ENCODE data around the gene SMARCA2. TPM values are rescaled to one million over a fixed set of nuclear protein-coding genes. Genes with fewer than 3 reads are reported as not detected.

SMARCA2 gene
- total RNA-seq, 1 experiment from 2014 or later, result 27.9 TPM

GRCh38 chr9:2127486-2127885, 112.3 kb downstream of the SMARCA2 start:
- Histone ChIP-seq H2AFZ (ENCODE audit: low read length) (no peak overlapping the region), H3K4me1 (ENCODE audit: insufficient read depth, low read length) (no peaks in the 10 kb centered on the region), H3K9ac (ENCODE audit: low read length) (no peak overlapping the region), H3K27ac (ENCODE audit: low read length) (no peak overlapping the region), H3K27me3 (ENCODE audit: low read length) (no peaks in the 10 kb centered on the region), H3K36me3 (ENCODE audit: low read depth, low read length) (no peaks in the 10 kb centered on the region), H3K79me2 (ENCODE audit: low read length) (no peaks in the 10 kb centered on the region), H3K4me2 (ENCODE audit: low read length) (no peak overlapping the region), H3K9me3 (ENCODE audit: low read length) (no peaks in the 10 kb centered on the region), H3K9me2 (replicated peaks; ENCODE audit: low read length) (no peaks in the 10 kb centered on the region), H3K4me3 (ENCODE audit: low read length) (no peak overlapping the region), H3F3A (ENCODE audit: low read length, unreplicated experiment) (no peaks in the 10 kb centered on the region), H4K20me1 (ENCODE audit: low read length) (no peaks in the 10 kb centered on the region)
- no peak for ATAC-seq
- POLR2A ChIA-PET (ENCODE audit: unreplicated experiment), result no interaction called here
- CTCF ChIA-PET, result no interaction called here
- intact Hi-C loops (cut with micrococcal nuclease), result no loop called here
- no peak for DNase-seq
- TF ChIP-seq CTCF (conservative IDR thresholded peaks at IDR 0.05; ENCODE audit: low read depth, low read length) (no peak), EZH2 (IDR thresholded peaks at IDR 0.05; ENCODE audit: low read length, unreplicated experiment) (no peak), EZH2phosphoT487 (IDR thresholded peaks at IDR 0.05; ENCODE audit: borderline replicate concordance, low read length) (no peak)
- no TSS peak for BruUV-seq (replicated peaks)

- Histone ChIP-seq H3K4me3 (ENCODE audit: low read length) (no peak overlapping the region), H3F3A (ENCODE audit: low read length, unreplicated experiment) (no peaks in the 10 kb centered on the region), H3K9me2 (replicated peaks; ENCODE audit: low read length) (no peaks in the 10 kb centered on the region), H3K9me3 (ENCODE audit: low read length) (no peaks in the 10 kb centered on the region), H2AFZ (ENCODE audit: low read length) (no peak overlapping the region), H4K20me1 (ENCODE audit: low read length) (no peaks in the 10 kb centered on the region), H3K79me2 (ENCODE audit: low read length) (no peaks in the 10 kb centered on the region), H3K27ac (ENCODE audit: low read length) (no peak overlapping the region), H3K9ac (ENCODE audit: low read length) (no peak overlapping the region), H3K4me1 (ENCODE audit: insufficient read depth, low read length) (no peaks in the 10 kb centered on the region), H3K36me3 (ENCODE audit: low read depth, low read length) (no peaks in the 10 kb centered on the region), H3K4me2 (ENCODE audit: low read length) (no peak overlapping the region), H3K27me3 (ENCODE audit: low read length) (no peaks in the 10 kb centered on the region)
- ATAC-seq (no peak), DNase-seq (no peak)
- BruUV-seq (replicated peaks), result no TSS peak
- POLR2A ChIA-PET (ENCODE audit: unreplicated experiment), result no interaction called here
- CTCF ChIA-PET, result no interaction called here
- intact Hi-C loops (cut with micrococcal nuclease), result no loop called here
- TF ChIP-seq EZH2 (IDR thresholded peaks at IDR 0.05; ENCODE audit: low read length, unreplicated experiment) (no peak), EZH2phosphoT487 (IDR thresholded peaks at IDR 0.05; ENCODE audit: borderline replicate concordance, low read length) (no peak), CTCF (conservative IDR thresholded peaks at IDR 0.05; ENCODE audit: low read depth, low read length) (no peak)
Measured at GRCh38 chr9:2128141-2128540, 113.0 kb downstream of the SMARCA2 start.

- POLR2A ChIA-PET (ENCODE audit: unreplicated experiment), result no interaction called here
- no peaks in the 10 kb centered on the region for H3K27me3 ChIP-seq (ENCODE audit: low read length)
- H3F3A ChIP-seq (ENCODE audit: low read length, unreplicated experiment), result no peaks in the 10 kb centered on the region
- no peaks in the 10 kb centered on the region for H3K36me3 ChIP-seq (ENCODE audit: low read depth, low read length)
- DNase-seq (no peak), ATAC-seq (no peak)
- no peak overlapping the region for H3K4me2 ChIP-seq (ENCODE audit: low read length)
- BruUV-seq (replicated peaks), result no TSS peak
- no peaks in the 10 kb centered on the region for H3K9me3 ChIP-seq (ENCODE audit: low read length)
- H3K9me2 ChIP-seq (replicated peaks; ENCODE audit: low read length), result no peaks in the 10 kb centered on the region
- no peak overlapping the region for H3K9ac ChIP-seq (ENCODE audit: low read length)
- H3K27ac ChIP-seq (ENCODE audit: low read length), result no peak overlapping the region
- H3K4me1 ChIP-seq (ENCODE audit: insufficient read depth, low read length), result no peaks in the 10 kb centered on the region
- CTCF ChIA-PET, result no interaction called here
- intact Hi-C loops (cut with micrococcal nuclease), result no loop called here
- H4K20me1 ChIP-seq (ENCODE audit: low read length), result no peaks in the 10 kb centered on the region
- TF ChIP-seq EZH2phosphoT487 (IDR thresholded peaks at IDR 0.05; ENCODE audit: borderline replicate concordance, low read length), result no peak
- no peak for TF ChIP-seq EZH2 (IDR thresholded peaks at IDR 0.05; ENCODE audit: low read length, unreplicated experiment)
- no peak for TF ChIP-seq CTCF (conservative IDR thresholded peaks at IDR 0.05; ENCODE audit: low read depth, low read length)
- H3K79me2 ChIP-seq (ENCODE audit: low read length), result no peaks in the 10 kb centered on the region
- H3K4me3 ChIP-seq (ENCODE audit: low read length), result no peak overlapping the region
- no peak overlapping the region for H2AFZ ChIP-seq (ENCODE audit: low read length)
Measured at GRCh38 chr9:2128618-2129017, 113.5 kb downstream of the SMARCA2 start.

Data from PC-3 (cell line).